Measurements from ENCODE around the gene KDM4D. TPM values are rescaled to one million over a fixed set of nuclear protein-coding genes. Genes with fewer than 3 reads are reported as not detected.
A peak's percentile ranks its signal among the peaks of the same experiment; 100 is the strongest.

Gene KDM4D
- total and polyA plus RNA-seq, 2 experiments from 2014 or later = 0.65 to 0.94 TPM

- Histone ChIP-seq H3K27ac (ENCODE audit: low read depth) (no peak overlapping the region), H3K4me3 (no peak overlapping the region), H3K36me3 (ENCODE audit: insufficient read depth) (no peaks in the 10 kb centered on the region), H3K79me2 (replicated peaks; ENCODE audit: insufficient read depth) (no peaks in the 10 kb centered on the region), H3K4me1 (ENCODE audit: insufficient read depth) (no peaks in the 10 kb centered on the region), H4K20me1 (replicated peaks; ENCODE audit: insufficient read depth) (no peaks in the 10 kb centered on the region; the same call in 1 of the 2 replicates), H2AFZ (peak overlapping the region; percentile 43; the same call in 1 of the 2 replicates), H3F3A (replicated peaks; ENCODE audit: low read depth) (no peaks in the 10 kb centered on the region), H3K27me3 (ENCODE audit: insufficient read depth) (no peaks in the 10 kb centered on the region), H3K9me2 (ENCODE audit: insufficient read depth) (no peaks in the 10 kb centered on the region), H3K4me2 (no peak overlapping the region)
- H3K4me3 Mint-ChIP-seq = no peak overlapping the region
- H3K27ac Mint-ChIP-seq = no peak overlapping the region
- no peaks in the 10 kb centered on the region for H3K9me3 Mint-ChIP-seq
- DNase-seq (ENCODE audit: low spot score) = no peak
- peaks cover 17% of the 10 kb centered on the region for H3K4me1 Mint-ChIP-seq
- H3K36me3 Mint-ChIP-seq (ENCODE audit: low read depth) = no peaks in the 10 kb centered on the region
- H3K27me3 Mint-ChIP-seq (ENCODE audit: insufficient read depth, low read depth, poor library complexity) = peaks cover 3% of the 10 kb centered on the region
- TF ChIP-seq CTCF (conservative IDR thresholded peaks at IDR 0.05; ENCODE audit: low read depth in 2 of 2) = no peak
- TF ChIP-seq ZNF114 (CRISPR knock-in tag; IDR thresholded peaks at IDR 0.05) = no peak
- no peak for TF ChIP-seq CREB1 (CRISPR knock-in tag; IDR thresholded peaks at IDR 0.05; ENCODE audit: low read depth)
- TF ChIP-seq ETS1 (IDR thresholded peaks at IDR 0.05) = no peak
- TF ChIP-seq EZH2 (IDR thresholded peaks at IDR 0.05; ENCODE audit: low read depth, unreplicated experiment) = no peak
- TF ChIP-seq STAT1 (IDR thresholded peaks at IDR 0.05; ENCODE audit: unreplicated experiment) = no peak
- no peak for TF ChIP-seq EZH2phosphoT487 (IDR thresholded peaks at IDR 0.05; ENCODE audit: unreplicated experiment)
- no peak for ATAC-seq
Measured at GRCh38 chr11:94926271-94926625, 47.3 kb upstream of the KDM4D start.

GRCh38 chr11:94926698-94927237 is 46.7 kb upstream of the KDM4D start:
- no peak overlapping the region for H3K4me3 ChIP-seq
- no peaks in the 10 kb centered on the region for H3K9me2 ChIP-seq (ENCODE audit: insufficient read depth)
- Mint-ChIP-seq H3K4me3 (no peak overlapping the region), H3K4me1 (peaks cover 17% of the 10 kb centered on the region), H3K27me3 (ENCODE audit: insufficient read depth, low read depth, poor library complexity) (peaks cover 3% of the 10 kb centered on the region), H3K9me3 (no peaks in the 10 kb centered on the region), H3K27ac (no peak overlapping the region), H3K36me3 (ENCODE audit: low read depth) (no peaks in the 10 kb centered on the region)
- no peak overlapping the region for H3K4me2 ChIP-seq
- H3F3A ChIP-seq (replicated peaks; ENCODE audit: low read depth) = no peaks in the 10 kb centered on the region
- H3K27me3 ChIP-seq (ENCODE audit: insufficient read depth) = no peaks in the 10 kb centered on the region
- no peak for TF ChIP-seq ZNF462 (CRISPR knock-in tag; IDR thresholded peaks at IDR 0.05)
- TF ChIP-seq POLR2AphosphoS5 (IDR thresholded peaks at IDR 0.05; ENCODE audit: low read depth) = no peak
- TF ChIP-seq ZNF114 (CRISPR knock-in tag; IDR thresholded peaks at IDR 0.05) = no peak
- TF ChIP-seq ZNF331 (CRISPR knock-in tag; IDR thresholded peaks at IDR 0.05; ENCODE audit: low read depth) = no peak
- no peak for TF ChIP-seq NANOG (IDR thresholded peaks at IDR 0.05; ENCODE audit: borderline replicate concordance)
- H3K36me3 ChIP-seq (ENCODE audit: insufficient read depth) = no peaks in the 10 kb centered on the region
- H3K4me1 ChIP-seq (ENCODE audit: insufficient read depth) = no peaks in the 10 kb centered on the region
- ATAC-seq = peak; percentile 76
- H3K27ac ChIP-seq (ENCODE audit: low read depth) = no peak overlapping the region
- H3K79me2 ChIP-seq (replicated peaks; ENCODE audit: insufficient read depth) = no peaks in the 10 kb centered on the region
- peak overlapping the region; percentile 43; the same call in 1 of the 2 replicates for H2AFZ ChIP-seq
- peak; percentile 25 for DNase-seq (ENCODE audit: low spot score)
- no peaks in the 10 kb centered on the region; the same call in 1 of the 2 replicates for H4K20me1 ChIP-seq (replicated peaks; ENCODE audit: insufficient read depth)

All from GM23338 (cell line).